HepG2 (cell line): ENCODE results near the gene SYNPR.

Experiments used
- EZH2 ChIP-seq: conservative IDR thresholded peaks from 2 replicates; pipeline ENCODE4 v1.6.1; 2012; ENCODE audit warnings: mild to moderate bottlenecking, low read depth, low read length, moderate library complexity
- HDAC2 ChIP-seq: sonication (generic); formaldehyde crosslinking; IDR thresholded peaks from 2 replicates; pipeline ENCODE4 v1.4.0; 2020; ENCODE audit warnings: missing genetic modification reagents
- HNRNPH1 ChIP-seq: fragments of 200-400 bp; formaldehyde crosslinking; optimal IDR thresholded peaks from 2 replicates; pipeline ENCODE3; 2017; ENCODE audit warnings: mild to moderate bottlenecking, low read depth, low read length
- HOMEZ ChIP-seq: IDR thresholded peaks from 2 replicates; pipeline ENCODE4 v1.6.1; 2016; ENCODE audit warnings: low read depth
- MAZ ChIP-seq, 2 experiments: sonication (generic) in 1 of 2; formaldehyde crosslinking in 1 of 2; IDR thresholded peaks; 2 replicates each; pipeline versions ENCODE4 v1.5.0 to v1.6.1; 2012 to 2020; ENCODE audit warnings: low read depth in 2 of 2, mild to moderate bottlenecking in 2 of 2, borderline replicate concordance in 1 of 2, improper control_type of control experiment in 1 of 2, low read length in 1 of 2, missing genetic modification reagents in 1 of 2, moderate library complexity in 1 of 2
- MXI1 ChIP-seq: IDR thresholded peaks from 3 replicates; pipeline ENCODE4 v1.6.1; 2012; ENCODE audit warnings: low read depth, low read length, inconsistent platforms, borderline replicate concordance
- PATZ1 ChIP-seq: sonication (generic); formaldehyde crosslinking; IDR thresholded peaks from 2 replicates; pipeline ENCODE4 v1.4.0; 2020; ENCODE audit warnings: missing genetic modification reagents
- ZBED4 ChIP-seq: sonication (generic); formaldehyde crosslinking; IDR thresholded peaks from 2 replicates; pipeline ENCODE4 v1.4.0; 2020; ENCODE audit warnings: missing genetic modification reagents, borderline replicate concordance
- ZNF513 ChIP-seq: sonication (generic); formaldehyde crosslinking; conservative IDR thresholded peaks from 2 replicates; pipeline ENCODE4 v1.5.0; 2020; ENCODE audit warnings: missing genetic modification reagents
- ZNF777 ChIP-seq: sonication (generic); formaldehyde crosslinking; IDR thresholded peaks from 2 replicates; pipeline ENCODE4 v1.4.0; 2020; ENCODE audit warnings: missing genetic modification reagents
- TF ChIP-seq, protein P1 (sequence below): sonication (generic); formaldehyde crosslinking; IDR thresholded peaks from 2 replicates; pipeline ENCODE4 v1.5.0; 2020; ENCODE audit warnings: mild to moderate bottlenecking, missing genetic modification reagents, moderate library complexity
- TF ChIP-seq, protein P2 (sequence below): sonication (generic); formaldehyde crosslinking; IDR thresholded peaks from 2 replicates; pipeline ENCODE4 v1.9.0; 2021; ENCODE audit warnings: missing genetic modification reagents, mild to moderate bottlenecking, borderline replicate concordance
- TF ChIP-seq, protein P3 (sequence below), 2 experiments: IDR thresholded peaks; 2 replicates each; pipeline ENCODE4 v1.6.1; 2011 to 2012; ENCODE audit warnings: low read length in 2 of 2, borderline replicate concordance in 1 of 2, low read depth in 1 of 2, mild to moderate bottlenecking in 1 of 2, moderate library complexity in 1 of 2

DNA sequence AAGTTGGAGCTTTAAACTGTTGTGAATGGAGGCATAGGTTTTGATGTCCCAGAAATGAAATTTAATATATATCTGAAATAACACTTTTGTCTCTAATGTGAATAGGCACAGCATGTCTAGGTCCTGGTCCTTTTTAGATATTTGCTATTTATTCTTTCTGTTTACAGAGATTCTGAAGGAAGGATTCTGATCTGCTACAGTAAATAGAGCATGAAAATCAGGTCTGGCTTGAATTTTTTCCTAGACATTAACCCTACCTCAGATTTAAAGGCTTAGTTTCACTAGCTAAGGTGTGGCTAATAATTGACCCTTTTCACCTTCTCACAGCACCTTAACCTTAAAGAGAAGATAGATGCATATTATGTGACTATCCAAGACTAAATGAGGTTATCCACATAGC is 48.0 kb upstream of the SYNPR start:
- TF ChIP-seq, protein P1, sequence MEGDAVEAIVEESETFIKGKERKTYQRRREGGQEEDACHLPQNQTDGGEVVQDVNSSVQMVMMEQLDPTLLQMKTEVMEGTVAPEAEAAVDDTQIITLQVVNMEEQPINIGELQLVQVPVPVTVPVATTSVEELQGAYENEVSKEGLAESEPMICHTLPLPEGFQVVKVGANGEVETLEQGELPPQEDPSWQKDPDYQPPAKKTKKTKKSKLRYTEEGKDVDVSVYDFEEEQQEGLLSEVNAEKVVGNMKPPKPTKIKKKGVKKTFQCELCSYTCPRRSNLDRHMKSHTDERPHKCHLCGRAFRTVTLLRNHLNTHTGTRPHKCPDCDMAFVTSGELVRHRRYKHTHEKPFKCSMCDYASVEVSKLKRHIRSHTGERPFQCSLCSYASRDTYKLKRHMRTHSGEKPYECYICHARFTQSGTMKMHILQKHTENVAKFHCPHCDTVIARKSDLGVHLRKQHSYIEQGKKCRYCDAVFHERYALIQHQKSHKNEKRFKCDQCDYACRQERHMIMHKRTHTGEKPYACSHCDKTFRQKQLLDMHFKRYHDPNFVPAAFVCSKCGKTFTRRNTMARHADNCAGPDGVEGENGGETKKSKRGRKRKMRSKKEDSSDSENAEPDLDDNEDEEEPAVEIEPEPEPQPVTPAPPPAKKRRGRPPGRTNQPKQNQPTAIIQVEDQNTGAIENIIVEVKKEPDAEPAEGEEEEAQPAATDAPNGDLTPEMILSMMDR (CRISPR knock-in tag): no peak
- TF ChIP-seq MAZ (IDR thresholded peaks at IDR 0.05; ENCODE audit: borderline replicate concordance, low read depth, low read length) (no peak), MAZ (CRISPR knock-in tag; IDR thresholded peaks at IDR 0.05; ENCODE audit: low read depth) (no peak), MXI1 (no peak), ZNF777 (CRISPR knock-in tag) (no peak), PATZ1 (CRISPR knock-in tag) (no peak), ZNF513 (CRISPR knock-in tag) (no peak), EZH2 (no peak), HNRNPH1 (no peak), HDAC2 (CRISPR knock-in tag) (no peak), ZBED4 (CRISPR knock-in tag) (no peak), HOMEZ (no peak)
- TF ChIP-seq, protein P2, sequence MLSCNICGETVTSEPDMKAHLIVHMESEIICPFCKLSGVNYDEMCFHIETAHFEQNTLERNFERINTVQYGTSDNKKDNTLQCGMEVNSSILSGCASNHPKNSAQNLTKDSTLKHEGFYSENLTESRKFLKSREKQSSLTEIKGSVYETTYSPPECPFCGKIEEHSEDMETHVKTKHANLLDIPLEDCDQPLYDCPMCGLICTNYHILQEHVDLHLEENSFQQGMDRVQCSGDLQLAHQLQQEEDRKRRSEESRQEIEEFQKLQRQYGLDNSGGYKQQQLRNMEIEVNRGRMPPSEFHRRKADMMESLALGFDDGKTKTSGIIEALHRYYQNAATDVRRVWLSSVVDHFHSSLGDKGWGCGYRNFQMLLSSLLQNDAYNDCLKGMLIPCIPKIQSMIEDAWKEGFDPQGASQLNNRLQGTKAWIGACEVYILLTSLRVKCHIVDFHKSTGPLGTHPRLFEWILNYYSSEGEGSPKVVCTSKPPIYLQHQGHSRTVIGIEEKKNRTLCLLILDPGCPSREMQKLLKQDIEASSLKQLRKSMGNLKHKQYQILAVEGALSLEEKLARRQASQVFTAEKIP (CRISPR knock-in tag): no peak
- TF ChIP-seq, protein P3, sequence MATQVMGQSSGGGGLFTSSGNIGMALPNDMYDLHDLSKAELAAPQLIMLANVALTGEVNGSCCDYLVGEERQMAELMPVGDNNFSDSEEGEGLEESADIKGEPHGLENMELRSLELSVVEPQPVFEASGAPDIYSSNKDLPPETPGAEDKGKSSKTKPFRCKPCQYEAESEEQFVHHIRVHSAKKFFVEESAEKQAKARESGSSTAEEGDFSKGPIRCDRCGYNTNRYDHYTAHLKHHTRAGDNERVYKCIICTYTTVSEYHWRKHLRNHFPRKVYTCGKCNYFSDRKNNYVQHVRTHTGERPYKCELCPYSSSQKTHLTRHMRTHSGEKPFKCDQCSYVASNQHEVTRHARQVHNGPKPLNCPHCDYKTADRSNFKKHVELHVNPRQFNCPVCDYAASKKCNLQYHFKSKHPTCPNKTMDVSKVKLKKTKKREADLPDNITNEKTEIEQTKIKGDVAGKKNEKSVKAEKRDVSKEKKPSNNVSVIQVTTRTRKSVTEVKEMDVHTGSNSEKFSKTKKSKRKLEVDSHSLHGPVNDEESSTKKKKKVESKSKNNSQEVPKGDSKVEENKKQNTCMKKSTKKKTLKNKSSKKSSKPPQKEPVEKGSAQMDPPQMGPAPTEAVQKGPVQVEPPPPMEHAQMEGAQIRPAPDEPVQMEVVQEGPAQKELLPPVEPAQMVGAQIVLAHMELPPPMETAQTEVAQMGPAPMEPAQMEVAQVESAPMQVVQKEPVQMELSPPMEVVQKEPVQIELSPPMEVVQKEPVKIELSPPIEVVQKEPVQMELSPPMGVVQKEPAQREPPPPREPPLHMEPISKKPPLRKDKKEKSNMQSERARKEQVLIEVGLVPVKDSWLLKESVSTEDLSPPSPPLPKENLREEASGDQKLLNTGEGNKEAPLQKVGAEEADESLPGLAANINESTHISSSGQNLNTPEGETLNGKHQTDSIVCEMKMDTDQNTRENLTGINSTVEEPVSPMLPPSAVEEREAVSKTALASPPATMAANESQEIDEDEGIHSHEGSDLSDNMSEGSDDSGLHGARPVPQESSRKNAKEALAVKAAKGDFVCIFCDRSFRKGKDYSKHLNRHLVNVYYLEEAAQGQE (IDR thresholded peaks at IDR 0.05; ENCODE audit: borderline replicate concordance in 1 of 2, low read depth in 1 of 2, low read length in 2 of 2): no peak
